OCI-LY3 (cell line): Measurements from ENCODE around the gene RPS6KC1.

ENCODE experiments used
- H2AFZ ChIP-seq: fragments of 200-600, 300-600 bp; shearing (Covaris generic); 2 replicates; pipeline ENCODE4 v1.6.0; 2014; ENCODE audit warnings: antibody characterized with exemption, low read depth, low read length
- H3K27ac ChIP-seq: fragments of 200-600, 300-600 bp; sonication (generic); 2 replicates; pipeline ENCODE4 v1.5.1; 2014; ENCODE audit warnings: mild to moderate bottlenecking, low read length, moderate library complexity, mixed read lengths
- H3K27me3 ChIP-seq: fragments of 200-600, 300-600 bp; sonication (generic); 2 replicates; pipeline ENCODE4 v1.6.1; 2014; ENCODE audit warnings: low read depth, low read length, mixed read lengths
- H3K36me3 ChIP-seq: fragments of 200-600, 300-600 bp; sonication (generic); replicated peaks from 2 replicates; pipeline ENCODE3; 2014; ENCODE audit warnings: low read depth, low read length, mixed read lengths
- H3K4me1 ChIP-seq: fragments of 300-600, 200-600 bp; sonication (generic); 2 replicates; pipeline ENCODE4 v1.6.1; 2014; ENCODE audit warnings: low read length, mixed read lengths
- H3K4me2 ChIP-seq: fragments of 200-600, 300-600 bp; sonication (generic); 2 replicates; pipeline ENCODE4 v1.6.1; 2014; ENCODE audit warnings: low read length, mixed read lengths
- H3K4me3 ChIP-seq: fragments of 300-600, 200-600 bp; sonication (generic); 2 replicates; pipeline ENCODE4 v1.5.1; 2014; ENCODE audit warnings: antibody characterized with exemption, mild to moderate bottlenecking, low read length, moderate library complexity
- H3K79me2 ChIP-seq: fragments of 300-600, 200-600 bp; shearing (Covaris generic); 2 replicates; pipeline ENCODE4 v1.6.1; 2014; ENCODE audit warnings: mild to moderate bottlenecking, low read length, mixed read lengths
- H3K9ac ChIP-seq: fragments of 300-600, 200-600 bp; shearing (Covaris generic); 2 replicates; pipeline ENCODE4 v1.6.0; 2014; ENCODE audit warnings: mild to moderate bottlenecking, low read length, moderate library complexity
- H3K9me3 ChIP-seq: fragments of 200-600, 300-600 bp; shearing (Covaris generic); 2 replicates; pipeline ENCODE4 v1.6.1; 2014; ENCODE audit warnings: low read length, mixed read lengths; ENCODE audit not compliant: insufficient read depth
- H4K20me1 ChIP-seq: fragments of 200-600, 300-600 bp; sonication (generic); 2 replicates; pipeline ENCODE4 v1.6.1; 2016; ENCODE audit warnings: low read length, mixed read lengths; ENCODE audit not compliant: insufficient read depth
- CTCF ChIP-seq: fragments of 200-600, 300-600 bp; sonication (generic); IDR thresholded peaks from 2 replicates; pipeline ENCODE4 v1.5.1; 2014; ENCODE audit warnings: antibody characterized with exemption, low read length, low read depth
- EZH2phosphoT487 ChIP-seq: fragments of 200-600 bp; shearing (Covaris generic); IDR thresholded peaks from 2 replicates; pipeline ENCODE4 v1.6.1; 2018; ENCODE audit warnings: antibody characterized with exemption, mixed run types, low read depth

RPS6KC1 gene

GRCh38 chr1:213162338-213162737 lies 111.3 kb downstream of the RPS6KC1 start:
- no peaks in the 10 kb centered on the region for H3K4me1 ChIP-seq
- no peak overlapping the region for H2AFZ ChIP-seq
- TF ChIP-seq CTCF = no peak
- TF ChIP-seq EZH2phosphoT487 = no peak
- H3K9ac ChIP-seq = no peak overlapping the region
- H3K27ac ChIP-seq = no peak overlapping the region
- no peaks in the 10 kb centered on the region for H3K27me3 ChIP-seq
- no peaks in the 10 kb centered on the region for H4K20me1 ChIP-seq
- no peaks in the 10 kb centered on the region for H3K79me2 ChIP-seq
- no peaks in the 10 kb centered on the region for H3K9me3 ChIP-seq
- H3K4me2 ChIP-seq = no peak overlapping the region
- H3K4me3 ChIP-seq = no peak overlapping the region
- H3K36me3 ChIP-seq = peaks cover 11% of the 10 kb centered on the region

- Histone ChIP-seq H3K79me2 (no peaks in the 10 kb centered on the region), H3K4me3 (no peak overlapping the region), H3K36me3 (peaks cover 11% of the 10 kb centered on the region), H3K9me3 (no peaks in the 10 kb centered on the region), H4K20me1 (no peaks in the 10 kb centered on the region), H3K9ac (no peak overlapping the region), H2AFZ (no peak overlapping the region), H3K4me1 (no peaks in the 10 kb centered on the region), H3K27me3 (no peaks in the 10 kb centered on the region), H3K4me2 (no peak overlapping the region), H3K27ac (no peak overlapping the region)
- no peak for TF ChIP-seq EZH2phosphoT487
- TF ChIP-seq CTCF = no peak
Measured at GRCh38 chr1:213162862-213163261, 111.8 kb downstream of the RPS6KC1 start.

- TF ChIP-seq EZH2phosphoT487 = no peak
- no peak for TF ChIP-seq CTCF
- H4K20me1 ChIP-seq = no peaks in the 10 kb centered on the region
- no peak overlapping the region for H3K27ac ChIP-seq
- no peak overlapping the region for H2AFZ ChIP-seq
- no peaks in the 10 kb centered on the region for H3K4me1 ChIP-seq
- no peak overlapping the region for H3K9ac ChIP-seq
- no peak overlapping the region for H3K4me2 ChIP-seq
- peaks cover 11% of the 10 kb centered on the region for H3K36me3 ChIP-seq
- no peak overlapping the region for H3K4me3 ChIP-seq
- no peaks in the 10 kb centered on the region for H3K27me3 ChIP-seq
- H3K9me3 ChIP-seq = no peaks in the 10 kb centered on the region
- H3K79me2 ChIP-seq = no peaks in the 10 kb centered on the region
Measured at GRCh38 chr1:213163278-213163711, 112.3 kb downstream of the RPS6KC1 start.

- H2AFZ ChIP-seq = no peak overlapping the region
- H3K27me3 ChIP-seq = no peaks in the 10 kb centered on the region
- no peaks in the 10 kb centered on the region for H3K4me1 ChIP-seq
- no peaks in the 10 kb centered on the region for H4K20me1 ChIP-seq
- no peaks in the 10 kb centered on the region for H3K79me2 ChIP-seq
- H3K36me3 ChIP-seq = peaks cover 7% of the 10 kb centered on the region
- H3K4me3 ChIP-seq = no peak overlapping the region
- H3K27ac ChIP-seq = no peak overlapping the region
- no peak overlapping the region for H3K4me2 ChIP-seq
- no peak overlapping the region for H3K9ac ChIP-seq
- no peak for TF ChIP-seq EZH2phosphoT487
- H3K9me3 ChIP-seq = no peaks in the 10 kb centered on the region
Measured at GRCh38 chr1:213164561-213164960, 113.5 kb downstream of the RPS6KC1 start.

GRCh38 chr1:213166852-213167251 lies 115.8 kb downstream of the RPS6KC1 start:
- H4K20me1 ChIP-seq = no peaks in the 10 kb centered on the region
- H3K9me3 ChIP-seq = no peaks in the 10 kb centered on the region
- no peaks in the 10 kb centered on the region for H3K36me3 ChIP-seq
- H3K4me2 ChIP-seq = no peak overlapping the region
- no peaks in the 10 kb centered on the region for H3K4me1 ChIP-seq
- H3K9ac ChIP-seq = no peak overlapping the region
- H3K27ac ChIP-seq = no peak overlapping the region
- no peaks in the 10 kb centered on the region for H3K27me3 ChIP-seq
- H2AFZ ChIP-seq = no peak overlapping the region
- TF ChIP-seq EZH2phosphoT487 (no peak), CTCF (no peak)
- H3K79me2 ChIP-seq = no peaks in the 10 kb centered on the region
- H3K4me3 ChIP-seq = no peak overlapping the region
